Inferior parietal cortex (tissue), 1 donor: ENCODE measurements around the gene SERP2.

Source experiments
- DNase-seq: peaks from one replicate; pipeline ENCODE4 v3.0.0-alpha.2; 2016; ENCODE audit errors: extremely low spot score

Gene SERP2

GRCh38 chr13:44388427-44389059, 14.9 kb downstream of the SERP2 start:
- DNase-seq: no peak

- DNase-seq: no peak
Observed at GRCh38 chr13:44389060-44389666, 15.5 kb downstream of the SERP2 start.

- no peak for DNase-seq
Observed at GRCh38 chr13:44389876-44390275, 16.3 kb downstream of the SERP2 start.

- DNase-seq: no peak
Observed at GRCh38 chr13:44393391-44393790, 19.8 kb downstream of the SERP2 start.

- DNase-seq: no peak
Observed at GRCh38 chr13:44394658-44395057, 21.0 kb downstream of the SERP2 start.

GRCh38 chr13:44395976-44396694, 22.5 kb downstream of the SERP2 start:
- no peak for DNase-seq

- no peak for DNase-seq
Observed at GRCh38 chr13:44396701-44397580, 23.3 kb downstream of the SERP2 start.

GRCh38 chr13:44397766-44398223, 24.2 kb downstream of the SERP2 start:
- DNase-seq: no peak

GRCh38 chr13:44398606-44399005, 25.0 kb downstream of the SERP2 start:
- no peak for DNase-seq

- DNase-seq: no peak
Observed at GRCh38 chr13:44399074-44399473, 25.4 kb downstream of the SERP2 start.

- DNase-seq: no peak
Observed at GRCh38 chr13:44400736-44401135, 27.1 kb downstream of the SERP2 start.

- no peak for DNase-seq
Observed at GRCh38 chr13:44401577-44401976, 28.0 kb downstream of the SERP2 start.

GRCh38 chr13:44402899-44403445, 29.3 kb downstream of the SERP2 start:
- DNase-seq: no peak

- DNase-seq: no peak
Observed at GRCh38 chr13:44403461-44404056, 29.9 kb downstream of the SERP2 start.

GRCh38 chr13:44404261-44405132, 30.9 kb downstream of the SERP2 start:
- DNase-seq: no peak

- DNase-seq: no peak
Observed at GRCh38 chr13:44406617-44407016, 33.0 kb downstream of the SERP2 start.

- DNase-seq: no peak
Observed at GRCh38 chr13:44407379-44407778, 33.8 kb downstream of the SERP2 start.

GRCh38 chr13:44407891-44408290, 34.3 kb downstream of the SERP2 start:
- no peak for DNase-seq

GRCh38 chr13:44409595-44409994, 36.0 kb downstream of the SERP2 start:
- DNase-seq: no peak

GRCh38 chr13:44410328-44410859, 36.8 kb downstream of the SERP2 start:
- DNase-seq: no peak
